Measurements from ENCODE around the gene PLIN3.
"Not testable (repeated sequence)": the region's sequence is repeated elsewhere in the genome, so short reads cannot be mapped to it uniquely, and the experiment has no call there.

Gene PLIN3

GRCh38 chr19:4889034-4889815 is 21.8 kb upstream of the PLIN3 start:
- no peak for DNase-seq

GRCh38 chr19:4887803-4888202 is 20.3 kb upstream of the PLIN3 start:
- not testable (repeated sequence) for DNase-seq

- DNase-seq, result not testable (repeated sequence)
Measured at GRCh38 chr19:4884993-4885392, 17.5 kb upstream of the PLIN3 start.

GRCh38 chr19:4882874-4883273 is 15.4 kb upstream of the PLIN3 start:
- DNase-seq, result not testable (repeated sequence)

- no peak for DNase-seq
Measured at GRCh38 chr19:4879041-4879440, 11.6 kb upstream of the PLIN3 start.

- no peak for DNase-seq
Measured at GRCh38 chr19:4878491-4878968, 11.1 kb upstream of the PLIN3 start.

- DNase-seq, result no peak
Measured at GRCh38 chr19:4877753-4878490, 10.5 kb upstream of the PLIN3 start.

- DNase-seq, result no peak
Measured at GRCh38 chr19:4873930-4874329, 6.5 kb upstream of the PLIN3 start.

GRCh38 chr19:4871711-4872110 is 4.2 kb upstream of the PLIN3 start:
- DNase-seq, result no peak

- DNase-seq, result peak; percentile 29
Measured at GRCh38 chr19:4870025-4870700, 2.7 kb upstream of the PLIN3 start.

GRCh38 chr19:4868286-4868834 is 893 bp upstream of the PLIN3 start:
- no peak for DNase-seq

- peak; percentile 58 for DNase-seq
Measured at GRCh38 chr19:4866595-4867424, 657 bp downstream of the PLIN3 start.

GRCh38 chr19:4861147-4861546 is 6.3 kb downstream of the PLIN3 start:
- no peak for DNase-seq

- no peak for DNase-seq
Measured at GRCh38 chr19:4859697-4860096, 7.8 kb downstream of the PLIN3 start.

- DNase-seq, result not testable (repeated sequence)
Measured at GRCh38 chr19:4856468-4856867, 11.0 kb downstream of the PLIN3 start.

GRCh38 chr19:4853506-4853905 is 14.0 kb downstream of the PLIN3 start:
- not testable (repeated sequence) for DNase-seq

- no peak for DNase-seq
Measured at GRCh38 chr19:4852484-4852883, 15.0 kb downstream of the PLIN3 start.

GRCh38 chr19:4851551-4852290 is 15.7 kb downstream of the PLIN3 start:
- peak; percentile 85 for DNase-seq

- no peak for DNase-seq
Measured at GRCh38 chr19:4849019-4849418, 18.4 kb downstream of the PLIN3 start.

GRCh38 chr19:4847190-4847973 is 20.1 kb downstream of the PLIN3 start:
- no peak for DNase-seq

GRCh38 chr19:4845975-4846374 is 21.5 kb downstream of the PLIN3 start:
- not testable (repeated sequence) for DNase-seq
